Aorta (tissue), 5 donors: Measurements from ENCODE around the gene SLC2A8. TPM values are rescaled to one million over a fixed set of nuclear protein-coding genes. Genes with fewer than 3 reads are reported as not detected.

ENCODE experiments used
- ATAC-seq: fragments of 200-7000 bp; cut with Tn5 transposase; one replicate; pipeline ENCODE4 v1.9.1; 2022; ENCODE audit warnings: moderate library complexity; ENCODE audit not compliant: low FRiP score
- DNase-seq, 2 donors: peaks; one replicate each; pipeline ENCODE4 v3.0.0-alpha.2; 2020
- H3K27ac ChIP-seq, 2 donors: one replicate each; pipeline ENCODE4 v1.5.1; 2013; ENCODE audit warnings: low read length in 2 of 2, mild to moderate bottlenecking in 2 of 2, moderate library complexity in 2 of 2, control low read depth in 1 of 2, inconsistent platforms in 1 of 2, low read depth in 1 of 2
- H3K27me3 ChIP-seq, 2 donors: one replicate each; pipeline ENCODE4 v1.6.1; 2013; ENCODE audit warnings: control low read depth in 1 of 2, low read length in 1 of 2, mild to moderate bottlenecking in 1 of 2, moderate library complexity in 1 of 2; ENCODE audit not compliant: insufficient read depth in 2 of 2, control insufficient read depth in 1 of 2
- H3K36me3 ChIP-seq, 2 donors: one replicate each; pipeline ENCODE4 v1.6.1; 2013; ENCODE audit warnings: control low read depth in 1 of 2, low read length in 1 of 2, mild to moderate bottlenecking in 1 of 2; ENCODE audit not compliant: insufficient read depth in 2 of 2, control insufficient read depth in 1 of 2
- H3K4me1 ChIP-seq, 2 donors: one replicate each; pipeline ENCODE4 v1.6.1; 2013; ENCODE audit warnings: low read length in 2 of 2, control low read depth in 1 of 2, mild to moderate bottlenecking in 1 of 2, moderate library complexity in 1 of 2; ENCODE audit not compliant: insufficient read depth in 2 of 2, control insufficient read depth in 1 of 2
- H3K4me3 ChIP-seq, 2 donors: one replicate each; pipeline ENCODE4 v1.5.1; 2013; ENCODE audit warnings: low read length in 2 of 2, control low read depth in 1 of 2, mild to moderate bottlenecking in 1 of 2
- H3K9me3 ChIP-seq: one replicate; pipeline ENCODE4 v1.6.1; 2013; ENCODE audit warnings: mild to moderate bottlenecking, low read length; ENCODE audit not compliant: control insufficient read depth
- WGBS, 2 donors: extraction: QIAGEN DNeasy Blood & Tissue Kit; methylation state at CpG; one replicate each; pipeline ENCODE4 v1.1.7; 2013; 5-methylcytosine and 5-hydroxymethylcytosine counted together
- intact Hi-C, 2 donors: fragments of 100-400 bp; cut with DNase I; formaldehyde crosslinking; loops; one replicate each; pipeline versions ENCODE4 v1.14.2 to v1.15.0; 2022
- polyA plus RNA-seq, 2 donors: library from polyadenylated mRNA; stranded (reverse); fragments of 200-250 nt; gene quantifications; one replicate each; pipeline ENCODE4 v1.2.3, GENCODE V29; 2013
- total RNA-seq, 2 donors: library from RNA; stranded (reverse); fragmentation: NEBNext Ultra II Directional; extraction: Animal tissue kit (Norgen Biotek cat#: 25700); gene quantifications; one replicate each; pipeline ENCODE4 v1.2.1, GENCODE V29; 2021
- donor health status: healthy with polysubstance abuse.
- donor health status: Bipolar disorder and iron deficiency.
- donor health status: DM: no; HTN: no; CAD: no.
- donor health status: DM: no; HTN: no; CAD: no.
- donor health status: DM: yes; HTN: yes; CAD: no.

SLC2A8 gene
- total and polyA plus RNA-seq, 4 donors: 9.9 to 30.5 (median 18.2) TPM

DNA sequence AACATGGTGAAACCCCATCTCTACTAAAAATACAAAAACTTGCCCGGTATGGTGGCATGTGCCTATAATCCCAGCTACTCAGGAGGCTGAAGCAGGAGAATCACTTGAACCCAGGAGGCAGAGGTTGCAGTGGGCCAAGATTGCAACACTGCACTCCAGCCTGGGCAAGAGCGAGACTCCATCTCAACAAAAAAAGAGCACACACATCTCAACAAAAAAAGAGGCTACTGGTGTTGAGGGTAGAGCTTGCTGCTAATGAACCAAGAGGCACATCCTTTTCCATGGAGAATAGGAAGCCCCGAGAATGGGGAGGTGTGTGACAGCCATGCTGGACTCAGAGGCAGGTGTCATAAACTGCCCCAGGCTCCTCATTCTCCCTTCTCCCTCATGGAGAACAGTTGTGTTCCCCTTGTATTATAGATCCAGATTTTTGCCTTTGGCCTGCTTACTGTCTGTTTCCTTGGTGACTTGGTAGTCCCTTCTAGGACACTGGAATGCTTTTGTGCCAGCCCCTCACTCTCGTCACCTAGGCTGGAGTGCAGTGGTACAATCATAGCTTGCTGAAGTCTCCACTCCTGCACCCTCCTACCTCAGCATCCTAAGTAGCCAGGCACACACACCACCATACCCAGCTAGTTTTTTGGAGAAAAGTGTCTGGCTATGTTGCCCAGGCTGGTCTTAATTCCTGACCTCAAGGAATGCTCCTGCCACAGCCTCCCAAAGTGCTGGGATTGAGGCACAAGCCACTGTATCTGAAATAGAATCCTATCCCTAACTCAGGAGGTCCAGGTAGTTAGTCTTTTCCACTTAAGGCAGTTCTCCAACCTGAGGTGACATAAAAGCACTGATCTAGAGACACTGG is 49.1 kb downstream of the SLC2A8 start:
- intact Hi-C loops: no loop called here
- Histone ChIP-seq H3K27ac (no peak overlapping the region), H3K9me3 (no peaks in the 10 kb centered on the region), H3K4me1 (no peaks in the 10 kb centered on the region), H3K27me3 (no peaks in the 10 kb centered on the region), H3K36me3 (peaks cover 6 to 13% of the 10 kb centered on the region in 2 donors), H3K4me3 (no peak overlapping the region)
- WGBS, 2 donors: 72 to 79% methylated on average over 4 of the region's 4 CpGs
- DNase-seq (no peak), ATAC-seq (no peak)

DNA sequence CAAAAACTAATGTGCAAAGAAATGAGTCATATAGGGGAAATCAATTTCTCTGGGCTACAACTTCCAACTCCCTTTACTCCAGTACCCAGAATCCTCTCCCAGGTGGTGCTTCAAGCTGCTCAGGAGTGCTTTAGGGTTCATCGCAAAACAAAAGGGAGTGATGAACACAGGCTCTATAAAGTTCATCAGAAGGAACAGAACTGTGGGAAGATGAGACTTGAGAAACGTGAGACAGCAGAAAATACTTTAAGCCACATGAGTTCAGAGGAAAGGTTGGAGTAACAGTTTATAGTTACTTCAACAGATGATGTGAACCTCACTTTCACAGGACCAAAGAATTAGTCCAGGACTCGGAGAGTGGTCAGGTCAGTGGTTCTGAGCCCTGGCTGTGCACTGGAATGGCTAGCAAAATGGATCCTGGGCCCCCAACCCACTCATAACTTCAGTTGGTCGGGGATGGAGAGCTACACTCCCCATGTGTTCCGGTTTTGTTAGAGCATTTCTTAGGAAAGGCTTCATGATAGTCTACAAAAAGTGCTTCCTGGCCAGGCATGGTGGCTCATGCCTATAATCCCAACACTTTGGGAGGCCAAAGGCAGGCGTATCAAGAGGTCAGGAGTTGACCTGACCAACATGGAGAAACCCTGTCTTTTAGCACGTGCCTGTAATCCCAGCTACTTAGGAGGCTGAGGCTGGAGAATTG is 49.9 kb downstream of the SLC2A8 start:
- ATAC-seq: no peak
- Histone ChIP-seq H3K4me1 (no peaks in the 10 kb centered on the region), H3K4me3 (no peak overlapping the region), H3K9me3 (no peaks in the 10 kb centered on the region), H3K36me3 (peaks cover 6 to 13% of the 10 kb centered on the region in 2 donors), H3K27ac (no peak overlapping the region), H3K27me3 (no peaks in the 10 kb centered on the region)
- WGBS, 2 donors: 81 to 83% methylated on average over 7 of the region's 7 CpGs
- intact Hi-C loops: no loop called here
- DNase-seq: no peak

DNA sequence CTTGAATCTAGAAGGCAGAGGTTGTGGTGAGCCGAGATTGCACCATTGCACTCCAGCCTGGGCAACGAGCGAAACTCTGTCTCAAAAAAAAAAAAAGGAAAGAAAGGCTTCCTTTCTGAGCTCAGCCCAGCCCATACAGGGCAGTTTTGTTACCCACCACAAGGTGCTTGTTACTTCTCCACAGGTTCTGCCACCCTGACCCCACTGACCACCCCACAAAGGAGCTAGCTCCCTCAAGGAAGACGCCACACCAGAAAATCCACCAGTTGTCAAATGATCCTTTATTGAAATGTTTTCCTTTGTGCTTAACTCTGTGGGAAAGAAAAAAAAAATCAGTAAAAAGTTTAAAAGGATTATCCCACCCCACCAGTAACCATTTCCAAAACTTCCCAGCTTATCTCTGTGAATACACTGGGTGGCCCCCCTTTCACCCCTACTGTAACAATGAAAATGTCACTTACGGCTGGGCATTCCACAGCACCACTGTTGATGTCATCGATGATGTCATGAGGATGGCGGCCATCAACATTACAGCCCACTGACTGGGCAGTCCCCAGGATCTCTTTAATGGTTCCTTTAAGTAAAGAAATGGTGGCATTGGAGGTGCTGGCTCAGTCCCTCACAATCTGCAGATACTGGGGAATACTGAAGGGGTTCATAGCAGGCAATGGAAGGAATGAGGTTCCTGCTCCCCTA is 50.6 kb downstream of the SLC2A8 start:
- Histone ChIP-seq H3K36me3 (peaks cover 6 to 11% of the 10 kb centered on the region in 2 donors), H3K27me3 (no peaks in the 10 kb centered on the region), H3K4me3 (no peak overlapping the region), H3K4me1 (no peaks in the 10 kb centered on the region), H3K27ac (no peak overlapping the region), H3K9me3 (no peaks in the 10 kb centered on the region)
- no peak for DNase-seq
- intact Hi-C loops: no loop called here
- no peak for ATAC-seq
- WGBS, 2 donors: 66 to 78% methylated on average over 7 of the region's 7 CpGs

DNA sequence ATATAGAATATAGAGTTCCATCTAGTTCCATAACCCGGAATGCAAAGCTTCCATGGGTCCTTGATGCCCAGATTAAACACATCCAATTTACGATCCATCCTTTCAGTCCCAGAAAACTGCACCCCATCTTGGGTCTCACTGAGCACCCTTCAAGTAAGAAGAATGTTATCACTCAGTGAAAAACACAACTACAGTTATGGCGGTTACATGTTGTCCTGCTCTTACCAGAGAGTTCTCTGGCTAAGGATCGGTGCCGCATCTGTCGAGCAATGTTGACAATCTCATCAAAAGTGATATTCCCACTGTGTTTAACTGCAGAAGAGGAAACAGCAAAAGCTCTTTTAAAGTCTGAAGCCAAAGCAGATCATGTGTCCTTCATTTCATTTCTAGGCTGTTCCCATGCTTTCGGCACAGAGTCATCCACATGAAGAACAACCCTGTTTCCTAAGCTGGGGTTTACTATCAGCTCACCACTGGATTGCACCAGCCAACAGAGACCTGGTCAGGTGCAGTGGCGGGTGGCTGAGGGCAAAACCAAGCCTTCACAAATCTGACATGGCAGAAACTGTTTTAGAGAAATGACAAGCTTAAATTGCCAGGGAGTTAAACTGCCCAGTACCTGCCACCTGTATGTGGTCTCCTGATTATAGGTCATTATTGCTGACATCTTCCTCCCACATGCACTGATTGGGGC is 51.3 kb downstream of the SLC2A8 start:
- Histone ChIP-seq H3K36me3 (peaks cover 5 to 8% of the 10 kb centered on the region in 2 donors), H3K4me1 (no peaks in the 10 kb centered on the region), H3K9me3 (no peaks in the 10 kb centered on the region), H3K27me3 (no peaks in the 10 kb centered on the region), H3K4me3 (no peak overlapping the region), H3K27ac (no peak overlapping the region)
- WGBS, 2 donors: 88 to 91% methylated on average over 8 of the region's 8 CpGs
- DNase-seq (no peak), ATAC-seq (no peak)
- intact Hi-C loops: no loop called here

DNA sequence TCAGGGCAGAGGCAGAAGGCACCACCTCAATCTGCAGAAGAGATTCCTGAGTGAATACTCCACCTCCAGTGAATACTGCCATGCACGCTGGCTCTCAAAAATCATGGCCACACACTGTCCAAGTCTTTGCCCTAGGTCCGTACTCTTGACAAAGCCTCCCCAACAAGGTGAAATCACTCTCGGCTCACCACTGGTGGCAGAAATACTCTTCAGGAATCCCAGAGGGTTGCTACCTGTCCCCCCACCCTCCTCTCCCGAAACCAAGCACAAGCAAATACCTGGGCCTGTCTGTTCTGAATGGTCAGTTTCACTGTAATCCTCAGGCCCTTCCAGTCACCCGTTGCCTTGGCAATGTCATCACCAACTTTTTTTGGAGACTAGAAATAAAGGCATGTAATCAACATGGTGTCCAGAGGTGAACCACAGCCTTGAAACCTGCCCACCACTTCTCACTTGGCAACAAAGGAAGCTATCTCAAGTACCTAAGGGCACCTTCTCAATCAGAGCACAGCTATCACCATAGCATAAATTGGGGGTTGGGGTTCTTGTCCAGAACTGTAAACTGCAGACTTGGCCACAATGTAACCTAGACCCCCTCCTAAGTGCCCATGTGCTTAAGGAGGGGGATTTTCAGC is 52.5 kb downstream of the SLC2A8 start:
- H3K36me3 ChIP-seq: peaks cover 3 to 8% of the 10 kb centered on the region in 2 donors
- peak overlapping the region in 1 of 2 donors; percentile 14 for H3K27ac ChIP-seq
- no peaks in the 10 kb centered on the region for H3K4me1 ChIP-seq
- WGBS, 2 donors: 45 to 47% methylated on average over 5 of the region's 5 CpGs
- H3K27me3 ChIP-seq: no peaks in the 10 kb centered on the region
- no peaks in the 10 kb centered on the region for H3K9me3 ChIP-seq
- peak overlapping the region in 1 of 2 donors; percentile 57 for H3K4me3 ChIP-seq
- ATAC-seq: no peak
- DNase-seq: no peak
- intact Hi-C loops: no loop called here

DNA sequence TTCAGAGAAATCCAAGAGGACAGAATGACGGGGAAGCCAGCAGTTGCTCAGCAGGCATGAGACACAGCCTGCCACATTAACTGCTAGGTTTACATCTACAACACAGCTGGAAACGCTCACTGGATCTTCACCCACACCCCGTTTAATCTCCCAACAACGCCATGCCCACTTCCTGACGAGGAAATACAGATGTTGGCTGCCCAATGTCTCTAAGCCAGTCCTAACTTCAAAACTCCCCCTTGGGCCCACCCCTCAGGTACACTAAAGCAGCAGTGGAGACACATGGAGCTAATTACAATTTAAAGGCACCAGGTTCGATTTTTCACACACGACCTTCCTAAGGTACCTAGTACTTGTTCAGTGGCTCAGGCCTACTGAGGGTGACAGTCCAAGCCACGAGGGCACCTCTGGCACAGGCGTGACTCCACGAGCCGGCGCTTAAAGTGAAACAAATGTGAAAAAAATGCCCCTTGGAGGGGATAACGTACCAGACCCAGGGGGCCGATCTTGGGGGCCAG is 53.3 kb downstream of the SLC2A8 start:
- 2 to 4% methylated on average over 14 of the region's 14 CpGs for WGBS, 2 donors
- intact Hi-C loops: no loop called here
- DNase-seq (no peak), ATAC-seq (peak; percentile 13)
- peaks cover 0 to 8% of the 10 kb centered on the region in 2 donors for H3K36me3 ChIP-seq
- H3K9me3 ChIP-seq: no peaks in the 10 kb centered on the region
- peak overlapping the region in 1 of 2 donors; percentile 71 for H3K27ac ChIP-seq
- H3K27me3 ChIP-seq: no peaks in the 10 kb centered on the region
- no peaks in the 10 kb centered on the region for H3K4me1 ChIP-seq
- H3K4me3 ChIP-seq: peak overlapping the region; percentile 45 to 57

DNA sequence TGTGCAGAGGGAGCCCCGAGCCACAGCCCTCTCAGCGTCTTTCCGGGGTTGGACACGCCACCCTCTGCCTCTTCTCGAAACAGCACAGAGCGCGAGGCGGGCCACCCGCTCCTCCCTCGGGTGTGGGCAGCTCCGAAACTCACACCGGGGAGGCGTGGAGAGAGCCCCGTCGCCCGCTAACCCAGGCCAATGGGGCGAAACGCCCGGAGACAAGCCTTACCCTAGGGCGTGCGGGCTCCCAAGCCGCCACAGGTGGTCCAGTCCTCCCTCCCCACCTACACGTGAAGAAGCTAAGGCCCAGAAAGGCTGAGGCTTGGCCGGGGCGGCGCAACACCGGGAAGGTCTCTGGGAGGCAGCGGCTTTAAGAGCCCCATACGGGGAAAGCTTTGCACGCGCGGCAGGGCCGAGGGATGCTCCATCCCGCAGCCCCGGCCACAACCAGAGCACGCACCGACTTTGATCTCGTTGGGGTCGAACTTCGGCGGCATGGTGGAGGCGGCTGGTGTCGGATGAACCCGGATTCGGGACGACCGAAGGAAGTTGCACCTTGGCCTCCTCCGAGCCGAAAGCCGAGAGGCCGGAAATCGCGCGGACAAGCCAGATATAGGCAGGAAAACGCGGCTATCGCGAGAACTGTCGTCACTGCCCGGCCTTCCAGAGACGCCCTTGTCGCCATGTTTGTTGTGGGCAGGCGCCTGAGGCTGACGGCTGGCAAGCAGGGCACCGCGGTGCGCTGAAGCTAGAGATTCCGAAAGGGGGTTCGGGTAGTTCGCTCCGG is 54.0 kb downstream of the SLC2A8 start, which contains the start of the genes LRSAM1 and RPL12:
TSS of gene LRSAM1 (plus strand) at position 681 of the 778 bp plus-strand sequence. CDS start 3,018 bp downstream, outside the sequence.
TSS of gene RPL12 (minus strand) at position 577 of the 778 bp plus-strand sequence. CDS start at position 488, 89 bp downstream.
- Histone ChIP-seq H3K4me3 (peak within 1 kb of the TSS; percentile 57 to 71), H3K27me3 (no peaks in the 10 kb centered on the region), H3K36me3 (peaks cover 0 to 8% of the 10 kb centered on the region in 2 donors), H3K4me1 (no peaks in the 10 kb centered on the region), H3K27ac (peak within 1 kb of the TSS in 1 of 2 donors; percentile 71), H3K9me3 (no peaks in the 10 kb centered on the region)
- peak; percentile 98 to 100 for DNase-seq
- intact Hi-C loops: no loop called here
- peak; percentile 96 for ATAC-seq
- WGBS, 2 donors: 1 to 2% methylated on average over 71 of the region's 71 CpGs
